Small intestine (tissue), 7 donors: ENCODE data around the gene ETHE1. TPM values are rescaled to one million over a fixed set of nuclear protein-coding genes. Genes with fewer than 3 reads are reported as not detected.
"Not testable (repeated sequence)": the region's sequence is repeated elsewhere in the genome, so short reads cannot be mapped to it uniquely, and the experiment has no call there.

Source experiments
- DNase-seq, 2 donors: peaks; one replicate each; pipeline versions ENCODE4 v3.0.0 to v3.0.0-alpha.2; 2013
- FAIRE-seq: peaks from 2 replicates; lab custom pipeline; 2012; peaks lifted over from hg19 to GRCh38; lab: Jason Lieb, UNC
- H3K27ac ChIP-seq, 3 donors: one replicate each; pipeline ENCODE4 v1.5.1; 2013; ENCODE audit warnings: low read length in 2 of 3, mild to moderate bottlenecking in 2 of 3, control low read depth in 1 of 3, inconsistent platforms in 1 of 3, low read depth in 1 of 3, moderate library complexity in 1 of 3
- H3K27me3 ChIP-seq, 3 donors: one replicate each; pipeline ENCODE4 v1.6.1; 2013; ENCODE audit warnings: low read length in 3 of 3, inconsistent platforms in 1 of 3; ENCODE audit not compliant: control insufficient read depth in 3 of 3, insufficient read depth in 3 of 3
- H3K36me3 ChIP-seq, 3 donors: one replicate each; pipeline ENCODE4 v1.6.1; 2013; ENCODE audit warnings: low read length in 3 of 3, inconsistent platforms in 1 of 3, low read depth in 1 of 3, mild to moderate bottlenecking in 1 of 3, moderate library complexity in 1 of 3; ENCODE audit not compliant: control insufficient read depth in 3 of 3, insufficient read depth in 2 of 3
- H3K4me1 ChIP-seq, 3 donors: one replicate each; pipeline ENCODE4 v1.6.1; 2013; ENCODE audit warnings: low read length in 2 of 3, inconsistent platforms in 1 of 3, low read depth in 1 of 3, mild to moderate bottlenecking in 1 of 3, moderate library complexity in 1 of 3; ENCODE audit not compliant: control insufficient read depth in 3 of 3, insufficient read depth in 2 of 3
- H3K4me3 ChIP-seq, 3 donors: one replicate each; pipeline ENCODE4 v1.5.1; 2013; ENCODE audit warnings: low read length in 3 of 3, control low read depth in 1 of 3, inconsistent platforms in 1 of 3, low read depth in 1 of 3, mild to moderate bottlenecking in 1 of 3, moderate library complexity in 1 of 3
- H3K9me3 ChIP-seq, 2 donors: one replicate each; pipeline ENCODE4 v1.6.1; 2013; ENCODE audit warnings: low read depth in 1 of 2, low read length in 1 of 2; ENCODE audit not compliant: control insufficient read depth in 2 of 2, insufficient read depth in 1 of 2
- WGBS, 3 donors: extraction: QIAGEN DNeasy Blood & Tissue Kit; methylation state at CpG; one replicate each; pipeline ENCODE4 v1.1.7; 2013; 5-methylcytosine and 5-hydroxymethylcytosine counted together
- polyA plus RNA-seq, 4 donors: library from polyadenylated mRNA; stranded (reverse) in 3 of 4; unstranded in 1 of 4; fragments of 200-250 nt in 3 of 4; fragments of 120-200 nt in 1 of 4; gene quantifications; one replicate each; pipeline versions ENCODE4 v1.2.1 to v1.2.3, GENCODE V29; 2013
- donor health status: healthy with polysubstance abuse.
- donor health status: control.
- donor health status: control.
- donor health status: Bipolar disorder and iron deficiency.
- donor health status: healthy.

ETHE1 gene
- polyA plus RNA-seq, 4 donors, result 118 to 164 (median 129) TPM

DNA sequence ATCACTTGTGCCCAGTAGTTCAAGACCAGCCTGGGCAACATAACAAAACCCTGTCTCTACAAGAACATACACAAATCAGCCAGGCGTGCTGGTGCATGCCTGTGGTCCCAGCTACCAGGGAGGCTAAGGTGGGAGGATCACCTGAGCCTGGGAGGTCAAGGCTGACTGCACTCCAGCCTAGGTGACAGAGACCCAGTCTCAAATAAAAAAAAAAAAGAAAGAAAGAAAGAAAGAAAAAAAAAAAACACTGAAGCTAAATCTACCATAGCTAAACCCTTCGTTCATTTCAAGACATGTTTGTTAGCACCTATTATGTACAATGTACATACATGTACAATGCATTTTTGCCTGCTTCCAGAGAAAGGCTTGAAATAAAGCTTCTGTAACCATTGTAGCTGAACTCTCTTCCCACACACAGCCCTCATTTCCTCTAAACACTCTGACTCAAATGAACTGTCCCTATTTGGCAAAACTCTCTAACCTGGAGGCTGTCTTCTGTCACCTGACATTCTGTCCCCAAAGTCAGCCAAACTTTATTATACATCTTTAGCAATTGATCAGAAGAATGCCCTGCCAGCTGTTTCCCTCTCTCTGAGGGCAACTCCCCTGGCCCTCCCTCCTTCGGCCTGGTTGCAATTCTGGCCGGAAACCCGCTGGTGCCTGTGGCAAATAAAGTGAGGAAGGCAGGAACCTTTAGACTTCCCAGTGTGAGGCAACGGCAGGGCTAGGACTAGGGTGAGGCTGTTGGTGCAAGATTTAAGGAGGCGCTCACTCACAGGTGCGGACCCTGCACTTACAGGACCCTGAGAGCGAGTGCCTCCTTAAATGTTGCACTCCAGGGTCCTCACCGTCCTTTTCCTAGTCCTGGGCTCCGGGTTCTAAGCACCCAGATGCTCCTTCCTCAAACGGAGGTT lies 1.8 kb downstream of the ETHE1 start:
- Histone ChIP-seq H3K9me3 (no peaks in the 10 kb centered on the region), H3K4me1 (peaks cover 0 to 13% (median 6%) of the 10 kb centered on the region in 3 donors), H3K36me3 (peaks cover 0 to 21% (median 0%) of the 10 kb centered on the region in 3 donors), H3K27ac (peak overlapping the region; percentile 84 to 94 (median 87)), H3K27me3 (no peaks in the 10 kb centered on the region), H3K4me3 (peak overlapping the region; percentile 72 to 96 (median 88))
- 4 to 15% (median 9%) methylated on average over 12 of the region's 12 CpGs for WGBS, 3 donors
- FAIRE-seq, result no peak
- DNase-seq, result peak; percentile 92 to 97

DNA sequence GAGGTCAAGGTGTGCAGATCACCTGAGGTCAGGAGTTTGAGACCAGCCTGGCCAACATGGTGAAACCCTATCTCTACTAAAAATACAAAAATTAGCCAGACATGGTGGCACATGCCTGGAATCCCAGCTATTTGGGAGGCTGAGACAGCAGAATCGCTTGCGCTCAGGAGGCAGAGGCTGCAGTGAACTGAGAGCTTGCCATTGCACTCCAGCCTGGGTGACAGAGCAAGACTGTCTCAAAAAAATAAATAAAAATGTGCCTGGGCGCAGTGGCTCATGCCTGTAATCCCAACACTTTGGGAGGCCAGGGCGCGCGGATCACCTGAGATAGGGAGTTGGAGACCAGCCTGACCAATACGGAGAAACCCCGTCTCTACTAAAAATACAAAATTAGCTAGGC lies 3.3 kb downstream of the ETHE1 start:
- not testable (repeated sequence) for H3K27ac ChIP-seq, H3K4me3 ChIP-seq

DNA sequence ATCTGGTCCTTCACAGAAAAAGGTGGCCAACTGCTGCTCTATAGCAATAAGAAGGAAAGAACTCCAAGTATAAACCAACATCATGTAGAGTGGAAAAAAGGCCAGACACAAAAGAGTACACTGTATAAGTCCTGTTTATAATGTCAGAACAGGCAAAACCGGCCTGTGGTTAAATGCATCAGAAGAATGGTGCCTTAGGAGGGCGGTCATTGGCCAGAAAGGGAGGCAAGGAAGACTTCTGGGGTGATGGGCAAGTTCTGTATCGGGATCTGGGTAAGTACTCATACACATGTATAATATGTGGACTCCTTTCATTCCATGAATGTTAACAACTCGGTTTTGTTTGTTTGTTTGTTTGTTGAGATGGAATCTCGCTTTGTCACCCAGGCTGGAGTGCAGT lies 4.1 kb downstream of the ETHE1 start:
- Histone ChIP-seq H3K27ac (no peak overlapping the region), H3K9me3 (no peaks in the 10 kb centered on the region), H3K27me3 (no peaks in the 10 kb centered on the region), H3K4me3 (no peak overlapping the region), H3K36me3 (peaks cover 0 to 25% (median 0%) of the 10 kb centered on the region in 3 donors), H3K4me1 (peaks cover 0 to 10% (median 6%) of the 10 kb centered on the region in 3 donors)
- DNase-seq (no peak), FAIRE-seq (no peak)
- WGBS, 3 donors, result 68 to 80% (median 79%) methylated on average over 5 of the region's 5 CpGs

More for the DNA sequence above, 3.3 kb downstream of the ETHE1 start:
- WGBS, 3 donors, result 98 to 99% (median 98%) methylated on average over 8 of the region's 8 CpGs
- peaks cover 0 to 23% (median 0%) of the 10 kb centered on the region in 3 donors for H3K36me3 ChIP-seq
- not testable (repeated sequence) for DNase-seq, FAIRE-seq, H3K27me3 ChIP-seq, H3K9me3 ChIP-seq
- H3K4me1 ChIP-seq, result peaks cover 0 to 13% (median 6%) of the 10 kb centered on the region in 3 donors

DNA sequence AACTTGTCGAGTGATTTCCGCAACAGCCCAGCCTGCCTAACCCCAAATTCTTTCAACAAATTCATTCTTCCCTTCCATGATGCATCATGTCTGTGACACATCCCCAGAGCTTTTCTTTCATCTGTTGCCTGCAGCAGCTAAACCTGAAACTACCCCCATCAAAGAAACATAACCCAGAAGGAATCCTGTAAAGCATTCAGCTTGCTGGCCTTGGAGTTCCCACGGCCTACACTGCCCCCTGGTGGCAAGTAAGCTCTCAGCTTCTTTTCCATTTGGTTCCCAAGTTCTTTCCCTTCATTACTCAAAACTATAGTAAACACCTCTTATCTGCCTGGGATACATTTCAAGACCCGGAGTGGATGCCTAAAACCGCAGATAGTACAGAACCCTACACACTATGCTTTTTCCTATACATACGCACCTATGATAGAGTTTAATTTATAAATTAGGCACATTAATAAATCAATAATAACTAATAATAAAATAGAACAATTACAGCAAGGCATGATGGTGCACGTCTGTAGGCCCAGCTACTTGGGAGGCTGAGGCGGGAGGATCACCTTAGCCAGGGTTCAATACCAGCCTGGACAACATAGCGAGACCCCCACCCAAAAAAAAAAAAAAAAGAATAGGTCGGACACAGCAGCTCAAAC lies 7.4 kb downstream of the ETHE1 start:
- peaks cover 0 to 30% (median 0%) of the 10 kb centered on the region in 3 donors for H3K36me3 ChIP-seq
- no peak for FAIRE-seq
- H3K9me3 ChIP-seq, result no peaks in the 10 kb centered on the region
- H3K27me3 ChIP-seq, result no peaks in the 10 kb centered on the region
- H3K4me3 ChIP-seq, result no peak overlapping the region
- peak; percentile 80 to 90 for DNase-seq
- H3K4me1 ChIP-seq, result peaks cover 0 to 3% (median 2%) of the 10 kb centered on the region in 3 donors
- H3K27ac ChIP-seq, result no peak overlapping the region
- 42 to 50% (median 50%) methylated on average over 10 of the region's 10 CpGs for WGBS, 3 donors

DNA sequence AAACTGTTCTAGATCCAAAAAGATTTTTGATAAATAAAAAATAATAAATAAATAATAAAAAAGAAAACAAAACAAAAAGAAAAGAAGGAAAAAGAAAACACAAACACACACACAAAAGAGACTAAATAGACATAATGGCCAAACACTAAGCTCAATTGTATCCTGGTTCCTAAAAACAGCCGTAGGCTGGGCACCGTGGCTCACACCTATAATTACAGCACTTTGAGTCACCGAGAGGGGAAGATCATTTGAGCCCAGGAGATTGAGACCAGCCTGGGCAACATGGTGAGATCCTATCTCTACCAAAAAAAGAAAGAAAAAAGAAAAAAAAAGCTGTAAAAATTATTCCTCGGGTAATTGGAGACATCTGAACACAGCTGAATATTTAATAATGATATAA lies 8.9 kb downstream of the ETHE1 start:
- DNase-seq (no peak), FAIRE-seq (no peak)
- peaks cover 0 to 38% (median 0%) of the 10 kb centered on the region in 3 donors for H3K36me3 ChIP-seq
- H3K9me3 ChIP-seq, result no peaks in the 10 kb centered on the region
- no peaks in the 10 kb centered on the region for H3K4me1 ChIP-seq
- no peaks in the 10 kb centered on the region for H3K27me3 ChIP-seq
- H3K4me3 ChIP-seq, result no peak overlapping the region
- 60 to 72% (median 67%) methylated on average over 4 of the region's 4 CpGs for WGBS, 3 donors
- no peak overlapping the region for H3K27ac ChIP-seq

DNA sequence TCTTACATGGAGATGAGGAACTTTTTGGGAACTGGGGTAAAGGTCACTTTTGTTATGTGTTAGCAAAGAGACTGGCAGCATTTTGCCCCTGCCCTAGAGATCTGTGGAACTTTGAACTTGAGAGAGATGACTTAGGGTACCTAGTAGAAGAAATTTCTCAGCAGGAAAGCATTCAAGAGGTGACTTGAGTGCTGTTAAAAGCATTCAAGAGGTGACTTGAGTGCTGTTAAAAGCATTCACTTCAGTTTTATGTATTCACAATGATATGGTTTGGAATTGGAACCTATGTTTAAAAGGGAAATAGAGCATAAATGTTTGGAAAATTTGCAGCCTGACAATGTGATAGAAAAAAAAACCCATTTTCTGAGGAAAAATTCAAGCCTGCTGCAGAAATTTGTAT lies 14.6 kb downstream of the ETHE1 start:
- H3K27me3 ChIP-seq, H3K27ac ChIP-seq, H3K9me3 ChIP-seq, DNase-seq, FAIRE-seq, H3K4me3 ChIP-seq, H3K4me1 ChIP-seq: not testable (repeated sequence)
- H3K36me3 ChIP-seq, result peaks cover 9 to 46% (median 9%) of the 10 kb centered on the region in 3 donors

DNA sequence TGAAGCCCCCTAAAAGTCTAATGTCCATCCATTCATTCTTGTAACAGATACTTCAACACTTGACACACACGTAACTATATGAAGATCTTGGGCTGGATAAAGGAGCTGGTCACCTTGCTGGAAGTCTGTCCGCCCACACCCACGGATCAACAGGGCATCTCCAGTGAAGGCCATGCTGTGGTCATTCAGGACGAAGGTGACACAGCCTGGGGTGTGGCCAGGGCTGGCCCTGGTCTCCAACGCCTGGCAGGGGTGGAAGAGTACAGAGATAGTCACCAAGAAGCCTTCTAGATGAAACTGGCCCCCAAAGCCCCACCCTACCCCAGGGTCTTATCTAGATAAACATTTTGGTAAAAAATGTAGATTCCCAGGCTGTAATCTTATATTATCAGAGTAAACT lies 15.7 kb downstream of the ETHE1 start:
- Histone ChIP-seq H3K4me3 (no peak overlapping the region), H3K36me3 (peaks cover 9 to 46% (median 9%) of the 10 kb centered on the region in 3 donors), H3K4me1 (peaks cover 0 to 7% (median 0%) of the 10 kb centered on the region in 3 donors), H3K27me3 (no peaks in the 10 kb centered on the region), H3K9me3 (no peaks in the 10 kb centered on the region), H3K27ac (no peak overlapping the region)
- FAIRE-seq (no peak), DNase-seq (no peak)
- 81 to 92% (median 92%) methylated on average over 5 of the region's 5 CpGs for WGBS, 3 donors

DNA sequence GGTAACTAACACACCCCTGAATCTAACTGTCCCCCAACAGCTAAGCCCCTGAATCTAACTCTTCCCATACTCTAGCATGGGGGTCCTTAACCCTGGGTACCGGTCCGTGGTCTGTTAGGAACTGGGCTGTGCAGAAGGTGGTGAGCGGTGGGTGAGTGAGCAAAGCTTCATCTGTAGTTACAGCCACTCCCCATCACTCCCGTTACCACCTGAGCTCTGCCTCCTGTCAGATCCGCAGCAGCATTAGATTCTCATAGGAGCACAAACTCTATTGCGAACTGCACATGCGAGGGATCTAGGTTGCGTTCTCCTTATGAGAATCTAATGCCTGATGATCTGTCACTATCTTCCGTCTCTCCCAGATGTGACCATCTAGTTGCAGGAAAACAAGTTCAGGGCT lies 16.3 kb downstream of the ETHE1 start:
- H3K4me3 ChIP-seq, result no peak overlapping the region
- H3K9me3 ChIP-seq, result no peaks in the 10 kb centered on the region
- H3K27me3 ChIP-seq, result no peaks in the 10 kb centered on the region
- 96 to 99% (median 97%) methylated on average over 9 of the region's 9 CpGs for WGBS, 3 donors
- FAIRE-seq (no peak), DNase-seq (no peak)
- peaks cover 9 to 51% (median 9%) of the 10 kb centered on the region in 3 donors for H3K36me3 ChIP-seq
- H3K27ac ChIP-seq, result no peak overlapping the region
- peaks cover 0 to 7% (median 0%) of the 10 kb centered on the region in 3 donors for H3K4me1 ChIP-seq
